H9 (cell line): Measurements from ENCODE around the gene AHNAK2. TPM values are rescaled to one million over a fixed set of nuclear protein-coding genes. Genes with fewer than 3 reads are reported as not detected.
A peak's percentile ranks its signal among the peaks of the same experiment; 100 is the strongest.

Experiments
- DNase-seq: peaks from one replicate; pipeline ENCODE4 v3.0.0-alpha.2; 2017
- H2AFZ ChIP-seq: one replicate; pipeline ENCODE4 v1.6.1; 2013; ENCODE audit warnings: mild to moderate bottlenecking, low read length, control low read depth, moderate library complexity
- H2AK5ac ChIP-seq: 2 replicates; pipeline ENCODE4 v1.6.1; 2013; ENCODE audit warnings: low read length, control low read depth, mixed read lengths; ENCODE audit not compliant: insufficient read length
- H2BK120ac ChIP-seq: one replicate; pipeline ENCODE4 v1.6.1; 2013; ENCODE audit warnings: low read depth, mild to moderate bottlenecking, low read length, control low read depth, inconsistent platforms; ENCODE audit not compliant: poor library complexity, severe bottlenecking
- H2BK12ac ChIP-seq: 2 replicates; pipeline ENCODE4 v1.6.1; 2013; ENCODE audit warnings: low read length, control low read depth, mixed read lengths, low read depth; ENCODE audit not compliant: insufficient read length
- H2BK15ac ChIP-seq: 2 replicates; pipeline ENCODE4 v1.6.1; 2013; ENCODE audit warnings: low read depth, low read length, control low read depth
- H2BK20ac ChIP-seq: one replicate; pipeline ENCODE4 v1.6.1; 2013; ENCODE audit warnings: low read depth, mild to moderate bottlenecking, low read length, control low read depth, inconsistent platforms; ENCODE audit not compliant: poor library complexity, severe bottlenecking
- H2BK5ac ChIP-seq: 2 replicates; pipeline ENCODE4 v1.6.1; 2013; ENCODE audit warnings: low read length, control low read depth, mixed read lengths; ENCODE audit not compliant: insufficient read length
- H3K14ac ChIP-seq: 2 replicates; pipeline ENCODE4 v1.6.1; 2013; ENCODE audit warnings: low read length, control low read depth; ENCODE audit not compliant: insufficient read depth
- H3K18ac ChIP-seq: 2 replicates; pipeline ENCODE4 v1.6.1; 2013; ENCODE audit warnings: low read depth, mild to moderate bottlenecking, mixed read lengths, low read length, control low read depth; ENCODE audit not compliant: insufficient read length
- H3K23ac ChIP-seq: 2 replicates; pipeline ENCODE4 v1.6.1; 2013; ENCODE audit warnings: low read length, control low read depth, mixed read lengths, low read depth; ENCODE audit not compliant: insufficient read length
- H3K23me2 ChIP-seq: 2 replicates; pipeline ENCODE4 v1.6.1; 2013; ENCODE audit warnings: low read depth, mild to moderate bottlenecking, mixed read lengths, low read length, control low read depth; ENCODE audit not compliant: insufficient read length, poor library complexity, severe bottlenecking
- H3K27ac ChIP-seq: 2 replicates; pipeline ENCODE4 v1.5.1; 2013; ENCODE audit warnings: low read length, control low read depth, mixed read lengths, low read depth; ENCODE audit not compliant: insufficient read length
- H3K27me3 ChIP-seq: 2 replicates; pipeline ENCODE4 v1.6.1; 2013; ENCODE audit warnings: low read length, control low read depth, inconsistent platforms; ENCODE audit not compliant: insufficient read depth
- H3K4ac ChIP-seq: 2 replicates; pipeline ENCODE4 v1.6.1; 2013; ENCODE audit warnings: low read depth, mild to moderate bottlenecking, control low read depth, inconsistent platforms, low read length, moderate library complexity
- H3K4me1 ChIP-seq: 2 replicates; pipeline ENCODE4 v1.6.1; 2013; ENCODE audit warnings: low read length, control low read depth, inconsistent platforms; ENCODE audit not compliant: insufficient read depth
- H3K4me2 ChIP-seq: 2 replicates; pipeline ENCODE4 v1.6.1; 2013; ENCODE audit warnings: low read length, control low read depth, mixed read lengths; ENCODE audit not compliant: insufficient read length, insufficient read depth
- H3K56ac ChIP-seq: 2 replicates; pipeline ENCODE4 v1.6.1; 2013; ENCODE audit warnings: low read depth, mild to moderate bottlenecking, mixed read lengths, low read length, control low read depth; ENCODE audit not compliant: insufficient read length
- H3K79me1 ChIP-seq: 2 replicates; pipeline ENCODE4 v1.6.1; 2013; ENCODE audit warnings: low read depth, mild to moderate bottlenecking, moderate library complexity, low read length, control low read depth, inconsistent platforms; ENCODE audit not compliant: insufficient read depth, poor library complexity, severe bottlenecking
- H3K79me2 ChIP-seq: 2 replicates; pipeline ENCODE4 v1.6.1; 2013; ENCODE audit warnings: low read length, control low read depth, inconsistent platforms; ENCODE audit not compliant: insufficient read depth
- H3K9ac ChIP-seq: 2 replicates; pipeline ENCODE4 v1.6.1; 2013; ENCODE audit warnings: low read length, control low read depth, mixed read lengths; ENCODE audit not compliant: insufficient read length; ENCODE audit errors: extremely low read depth
- H3K9me3 ChIP-seq: one replicate; pipeline ENCODE4 v1.6.1; 2013; ENCODE audit warnings: low read depth, low read length, inconsistent platforms; ENCODE audit not compliant: control insufficient read depth
- H3T11ph ChIP-seq: one replicate; pipeline ENCODE4 v1.6.1; 2013; ENCODE audit warnings: mild to moderate bottlenecking, low read length, control low read depth, inconsistent platforms
- H4K20me1 ChIP-seq: one replicate; pipeline ENCODE4 v1.6.1; 2013; ENCODE audit not compliant: control insufficient read depth, insufficient read length, insufficient read depth
- H4K5ac ChIP-seq: 2 replicates; pipeline ENCODE4 v1.6.1; 2013; ENCODE audit warnings: low read depth, mild to moderate bottlenecking, mixed read lengths, low read length, control low read depth; ENCODE audit not compliant: insufficient read length
- H4K8ac ChIP-seq: replicated peaks from 2 replicates; pipeline ENCODE4 v1.6.1; 2013; ENCODE audit warnings: low read length, control low read depth, mixed read lengths, low read depth; ENCODE audit not compliant: insufficient read length
- H4K91ac ChIP-seq: 2 replicates; pipeline ENCODE4 v1.6.1; 2013; ENCODE audit warnings: low read depth, mild to moderate bottlenecking, moderate library complexity, mixed read lengths, low read length, control low read depth; ENCODE audit not compliant: insufficient read length
- H3K27ac Mint-ChIP-seq, 3 experiments: 2 replicates in 2 of 3; 3 replicates in 1 of 3; pipeline ENCODE4 v1.8.0; 2020 to 2021; ENCODE audit warnings: mixed read lengths in 3 of 3, mild to moderate bottlenecking in 1 of 3, moderate library complexity in 1 of 3
- H3K27me3 Mint-ChIP-seq: 2 replicates; pipeline ENCODE4 v1.8.0; 2021; ENCODE audit warnings: low read depth, mild to moderate bottlenecking, moderate library complexity, mixed read lengths
- H3K36me3 Mint-ChIP-seq, 3 experiments: 2 replicates in 2 of 3; 3 replicates in 1 of 3; pipeline ENCODE4 v1.8.0; 2020 to 2021; ENCODE audit warnings: low read depth in 3 of 3, mixed read lengths in 3 of 3; ENCODE audit not compliant: insufficient read depth in 1 of 3
- H3K4me1 Mint-ChIP-seq, 2 experiments: 2 replicates each; pipeline ENCODE4 v1.8.0; 2020; ENCODE audit warnings: mixed read lengths in 2 of 2
- H3K4me3 Mint-ChIP-seq, 2 experiments: 2 replicates in 1 of 2; 3 replicates in 1 of 2; pipeline ENCODE4 v1.8.0; 2020 to 2021; ENCODE audit warnings: mild to moderate bottlenecking in 2 of 2, mixed read lengths in 2 of 2, moderate library complexity in 1 of 2
- H3K9me3 Mint-ChIP-seq, 2 experiments: 2 replicates in 1 of 2; 3 replicates in 1 of 2; pipeline ENCODE4 v1.8.0; 2020; ENCODE audit warnings: mild to moderate bottlenecking in 2 of 2, mixed read lengths in 2 of 2, moderate library complexity in 1 of 2
- WGBS: extraction: QIAGEN DNeasy Blood & Tissue Kit; methylation state at CpG from one replicate; pipeline ENCODE4 v1.1.7; 2013; ENCODE audit warnings: missing lambda C conversion rate, low lambda C conversion rate, mixed read lengths; ENCODE audit not compliant: insufficient read length; ENCODE audit errors: extremely low coverage; 5-methylcytosine and 5-hydroxymethylcytosine counted together
- total RNA-seq: library from RNA; stranded (reverse); gene quantifications from 2 replicates; pipeline ENCODE4 v1.2.1, GENCODE V29; 2021
- TF ChIP-seq, protein P1 (sequence below): fragments of 200-600 bp; sonication (generic); conservative IDR thresholded peaks from 3 replicates; pipeline ENCODE4 v1.8.0; 2021; ENCODE audit warnings: antibody characterized with exemption, mild to moderate bottlenecking

Gene AHNAK2
- total RNA-seq, 1 experiment from 2014 or later = 2.8 TPM

DNA sequence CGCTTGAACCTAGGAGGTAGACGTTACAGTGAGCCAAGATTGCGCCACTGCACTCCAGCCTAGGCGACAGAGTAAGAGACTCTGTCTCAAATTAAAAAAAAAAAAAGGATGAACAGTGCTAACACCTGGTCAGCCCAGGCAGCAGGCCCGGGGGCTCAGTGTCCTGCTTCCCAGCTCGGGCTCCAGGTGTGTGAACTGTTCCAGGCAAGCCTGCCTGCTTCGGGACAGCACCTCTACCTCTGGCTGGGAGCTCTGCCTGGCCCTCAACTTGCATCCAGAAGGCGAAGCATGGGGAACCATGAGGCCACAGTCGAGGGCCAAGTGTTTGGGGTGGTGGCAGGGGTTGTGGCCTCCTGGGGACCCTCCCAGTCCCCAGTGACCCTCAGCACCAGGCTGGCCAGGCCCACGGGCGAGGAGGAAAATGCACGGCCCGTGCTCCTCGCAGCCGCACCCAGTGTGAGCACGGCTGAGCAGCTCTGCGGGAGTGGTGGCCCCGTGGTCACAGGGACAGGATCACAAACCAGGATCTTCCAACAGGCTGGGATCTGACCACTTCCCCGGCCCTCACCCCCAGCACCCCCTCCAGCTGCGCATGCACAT, 27.3 kb upstream of the AHNAK2 start:
- Histone ChIP-seq H2BK5ac (no peak overlapping the region), H3K4me2 (no peak overlapping the region), H3K4me1 (no peaks in the 10 kb centered on the region), H3K23ac (no peak overlapping the region), H2BK120ac (no peak overlapping the region), H2BK20ac (no peak overlapping the region), H4K20me1 (no peaks in the 10 kb centered on the region), H4K5ac (no peak overlapping the region), H3K18ac (no peak overlapping the region), H3K27ac (no peak overlapping the region), H3K9ac (no peak overlapping the region), H2AK5ac (no peak overlapping the region), H3K79me1 (peaks cover 3% of the 10 kb centered on the region), H4K8ac (no peak overlapping the region), H2AFZ (no peak overlapping the region), H2BK12ac (no peak overlapping the region), H3K56ac (no peak overlapping the region), H3K27me3 (no peaks in the 10 kb centered on the region), H3K4ac (no peak overlapping the region), H4K91ac (no peak overlapping the region), H2BK15ac (no peak overlapping the region), H3K79me2 (no peaks in the 10 kb centered on the region), H3K9me3 (no peaks in the 10 kb centered on the region), H3K23me2 (no peaks in the 10 kb centered on the region), H3T11ph (no peak overlapping the region), H3K14ac (no peak overlapping the region; the same call in 1 of the 2 replicates)
- no peaks in the 10 kb centered on the region for H3K27me3 Mint-ChIP-seq
- WGBS = no CpG with 5 or more reads among the region's 20 CpGs
- peaks cover 8 to 32% (median 21%) of the 10 kb centered on the region in 3 experiments; a peak in 5 of 7 replicates for H3K36me3 Mint-ChIP-seq
- no peaks in the 10 kb centered on the region for H3K9me3 Mint-ChIP-seq
- peak overlapping the region in 2 of 3 experiments; percentile 48 to 58; a peak in 2 of 7 replicates for H3K27ac Mint-ChIP-seq
- DNase-seq = no peak
- H3K4me3 Mint-ChIP-seq = no peak overlapping the region
- no peaks in the 10 kb centered on the region for H3K4me1 Mint-ChIP-seq
- TF ChIP-seq, protein P1, sequence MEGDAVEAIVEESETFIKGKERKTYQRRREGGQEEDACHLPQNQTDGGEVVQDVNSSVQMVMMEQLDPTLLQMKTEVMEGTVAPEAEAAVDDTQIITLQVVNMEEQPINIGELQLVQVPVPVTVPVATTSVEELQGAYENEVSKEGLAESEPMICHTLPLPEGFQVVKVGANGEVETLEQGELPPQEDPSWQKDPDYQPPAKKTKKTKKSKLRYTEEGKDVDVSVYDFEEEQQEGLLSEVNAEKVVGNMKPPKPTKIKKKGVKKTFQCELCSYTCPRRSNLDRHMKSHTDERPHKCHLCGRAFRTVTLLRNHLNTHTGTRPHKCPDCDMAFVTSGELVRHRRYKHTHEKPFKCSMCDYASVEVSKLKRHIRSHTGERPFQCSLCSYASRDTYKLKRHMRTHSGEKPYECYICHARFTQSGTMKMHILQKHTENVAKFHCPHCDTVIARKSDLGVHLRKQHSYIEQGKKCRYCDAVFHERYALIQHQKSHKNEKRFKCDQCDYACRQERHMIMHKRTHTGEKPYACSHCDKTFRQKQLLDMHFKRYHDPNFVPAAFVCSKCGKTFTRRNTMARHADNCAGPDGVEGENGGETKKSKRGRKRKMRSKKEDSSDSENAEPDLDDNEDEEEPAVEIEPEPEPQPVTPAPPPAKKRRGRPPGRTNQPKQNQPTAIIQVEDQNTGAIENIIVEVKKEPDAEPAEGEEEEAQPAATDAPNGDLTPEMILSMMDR = no peak
